Skeletal muscle tissue (tissue), 4 donors: ENCODE measurements around the gene DTYMK. TPM values are rescaled to one million over a fixed set of nuclear protein-coding genes. Genes with fewer than 3 reads are reported as not detected.

Source experiments
- H3K27ac ChIP-seq: one replicate; pipeline ENCODE4 v1.7.0; 2013; ENCODE audit warnings: mild to moderate bottlenecking, low read depth, low read length, inconsistent platforms
- H3K27me3 ChIP-seq, 3 donors: one replicate each; pipeline ENCODE4 v1.7.0; 2013; ENCODE audit warnings: low read length in 3 of 3; ENCODE audit not compliant: control insufficient read depth in 3 of 3, insufficient read depth in 3 of 3
- H3K36me3 ChIP-seq, 3 donors: one replicate each; pipeline ENCODE4 v1.7.0; 2013; ENCODE audit warnings: low read length in 3 of 3; ENCODE audit not compliant: control insufficient read depth in 3 of 3, insufficient read depth in 3 of 3
- H3K4me1 ChIP-seq, 3 donors: one replicate each; pipeline ENCODE4 v1.7.0; 2013; ENCODE audit warnings: low read length in 3 of 3, mild to moderate bottlenecking in 3 of 3; ENCODE audit not compliant: control insufficient read depth in 3 of 3, insufficient read depth in 3 of 3
- H3K4me3 ChIP-seq, 3 donors: one replicate each; pipeline ENCODE4 v1.7.0; 2013; ENCODE audit warnings: low read length in 3 of 3
- H3K9ac ChIP-seq, 3 donors: one replicate each; pipeline ENCODE4 v1.7.0; 2013; ENCODE audit warnings: low read length in 3 of 3, mild to moderate bottlenecking in 3 of 3, moderate library complexity in 2 of 3, low read depth in 1 of 3
- H3K9me3 ChIP-seq, 3 donors: one replicate each; pipeline ENCODE4 v1.7.0; 2013; ENCODE audit warnings: low read length in 3 of 3; ENCODE audit not compliant: control insufficient read depth in 3 of 3
- total RNA-seq: library from RNA; depleted of rRNA; stranded (reverse); fragments of >200 nt; gene quantifications from one replicate; pipeline ENCODE4 v1.2.3, GENCODE V29; 2014
- donor health status: Osteomylitis.

Gene DTYMK
- total RNA-seq, 1 donor from 2014 or later, result 14.1 TPM

DNA sequence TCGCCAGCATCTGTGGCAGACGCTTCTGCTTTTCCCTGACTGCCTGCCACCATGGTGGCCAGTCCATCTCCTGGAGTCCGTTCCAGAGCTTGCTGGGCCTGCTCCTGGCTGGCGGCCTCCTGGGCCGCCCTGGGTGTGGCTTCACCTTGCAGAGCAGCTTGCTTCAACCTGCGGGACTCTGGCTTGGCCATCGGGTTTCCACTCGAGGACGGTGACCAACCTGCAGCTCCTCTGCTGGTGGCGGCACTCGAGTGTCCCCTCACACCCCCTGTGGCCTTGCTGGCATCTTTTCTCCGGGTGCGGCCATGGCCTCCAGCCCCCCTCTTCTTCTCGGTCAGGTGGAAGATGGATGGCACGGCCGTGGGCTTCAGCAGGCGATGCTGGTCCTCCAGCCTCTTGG lies 53.1 kb downstream of the DTYMK start:
- Histone ChIP-seq H3K9ac (no peak overlapping the region), H3K27me3 (no peaks in the 10 kb centered on the region), H3K4me3 (no peak overlapping the region), H3K27ac (no peak overlapping the region), H3K9me3 (no peaks in the 10 kb centered on the region), H3K4me1 (peaks cover 10 to 16% (median 12%) of the 10 kb centered on the region in 3 donors), H3K36me3 (peaks cover 19 to 35% (median 24%) of the 10 kb centered on the region in 3 donors)

DNA sequence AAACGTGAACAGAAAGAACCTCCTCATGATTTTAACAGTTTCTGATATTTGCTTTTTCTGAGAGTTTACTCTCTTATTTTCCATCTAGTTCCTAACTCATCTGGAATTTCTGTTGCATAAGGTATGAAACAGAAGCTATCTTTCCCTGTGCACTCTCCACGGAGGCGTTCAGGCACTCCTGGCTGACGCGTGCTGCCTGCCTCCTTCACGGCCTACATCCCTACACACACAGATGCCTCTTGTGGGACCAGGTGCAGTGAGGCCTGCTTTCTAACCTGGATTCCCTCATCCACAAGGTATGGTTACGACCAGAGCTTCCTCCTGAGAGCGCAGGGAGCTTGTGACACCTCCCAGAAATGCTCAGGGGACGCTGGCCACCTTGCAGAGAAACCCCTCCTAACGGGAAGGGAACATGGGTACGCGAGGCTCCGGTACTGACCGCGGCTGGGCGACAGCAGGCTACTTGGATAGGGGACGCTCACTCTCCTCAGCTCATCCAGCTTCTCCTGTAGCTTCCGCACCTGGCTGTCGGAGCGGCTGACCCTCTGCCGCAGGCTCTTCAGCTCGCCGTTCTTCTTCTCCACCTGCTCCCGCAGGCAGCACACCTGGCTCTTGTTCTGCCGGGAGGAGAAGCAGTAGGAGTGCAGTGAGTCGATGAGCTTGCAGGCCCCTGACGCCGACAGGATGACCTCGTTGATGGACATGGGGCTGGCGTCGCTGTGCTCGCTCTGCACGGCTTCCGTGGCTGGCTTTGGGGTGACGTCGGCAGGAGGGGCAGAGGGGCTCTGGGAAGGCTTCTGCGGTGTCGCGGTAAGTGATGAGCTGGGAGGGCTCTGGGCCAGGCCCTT lies 53.9 kb downstream of the DTYMK start:
- Histone ChIP-seq H3K36me3 (peaks cover 19 to 38% (median 24%) of the 10 kb centered on the region in 3 donors), H3K27ac (no peak overlapping the region), H3K4me1 (peaks cover 5 to 20% (median 7%) of the 10 kb centered on the region in 3 donors), H3K9me3 (no peaks in the 10 kb centered on the region), H3K4me3 (no peak overlapping the region), H3K9ac (no peak overlapping the region), H3K27me3 (no peaks in the 10 kb centered on the region)

DNA sequence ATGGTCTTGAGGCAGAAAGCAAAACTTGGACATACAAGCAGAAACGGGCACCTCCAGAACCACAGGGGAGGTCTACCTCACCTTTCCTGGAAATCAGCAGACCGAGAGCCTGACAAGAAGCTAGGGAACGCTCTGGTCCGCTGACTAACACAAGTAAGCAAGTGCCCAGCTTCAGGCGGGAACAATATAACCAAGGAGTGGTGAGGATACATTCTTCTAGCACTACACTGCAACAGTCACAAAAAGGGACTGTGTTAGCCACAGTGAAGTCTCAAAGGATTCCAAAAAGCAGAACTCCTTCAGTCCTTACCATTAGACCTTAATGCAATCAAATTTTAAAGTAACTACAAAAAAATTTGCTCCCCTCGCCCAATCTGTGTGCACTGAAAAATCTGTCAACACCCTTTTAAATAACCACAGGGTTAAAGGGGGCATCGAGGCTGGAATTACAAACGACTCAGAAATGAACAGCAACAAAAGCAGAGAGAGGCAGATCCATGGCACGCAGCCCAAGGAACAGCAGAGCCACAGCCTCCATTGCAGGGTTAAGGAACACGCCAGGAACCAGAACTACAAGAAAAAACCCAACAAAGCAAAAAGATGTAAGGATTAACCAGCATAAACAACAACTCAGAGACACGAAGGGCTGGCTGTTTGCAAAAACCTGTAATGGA lies 56.7 kb downstream of the DTYMK start:
- Histone ChIP-seq H3K9ac (no peak overlapping the region), H3K36me3 (peaks cover 21 to 38% (median 24%) of the 10 kb centered on the region in 3 donors), H3K4me1 (peaks cover 0 to 11% (median 0%) of the 10 kb centered on the region in 3 donors), H3K4me3 (no peak overlapping the region), H3K9me3 (no peaks in the 10 kb centered on the region), H3K27me3 (no peaks in the 10 kb centered on the region), H3K27ac (no peak overlapping the region)

DNA sequence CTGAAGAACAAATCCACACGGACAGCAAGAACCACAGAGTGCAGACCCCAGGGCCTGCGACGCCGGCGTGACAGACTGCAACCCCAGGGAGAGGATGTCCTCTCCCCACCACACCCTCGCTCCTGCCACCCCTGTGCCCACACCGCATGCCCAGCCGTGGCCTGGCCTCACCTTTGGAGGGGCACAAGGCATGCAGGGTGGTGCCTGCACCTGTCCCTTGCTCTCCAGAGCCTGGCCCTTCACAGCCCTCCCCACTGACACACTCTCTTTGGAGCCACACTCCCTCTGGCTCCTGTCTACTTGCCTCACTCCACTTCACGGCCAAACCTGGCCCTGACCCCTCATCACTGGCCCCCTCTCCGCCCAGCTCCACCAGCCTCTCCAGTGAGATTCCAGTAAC lies 58.9 kb downstream of the DTYMK start:
- Histone ChIP-seq H3K27ac (no peak overlapping the region), H3K4me3 (no peak overlapping the region), H3K9ac (no peak overlapping the region), H3K4me1 (peaks cover 0 to 9% (median 0%) of the 10 kb centered on the region in 3 donors), H3K9me3 (no peaks in the 10 kb centered on the region), H3K27me3 (no peaks in the 10 kb centered on the region), H3K36me3 (peaks cover 7 to 21% (median 9%) of the 10 kb centered on the region in 3 donors)

Other genes with a start within 250 kb of the DTYMK start
- gene STK25, start 178.2 kb downstream of the DTYMK start, total RNA-seq, result 178 TPM
- 25.1 TPM for gene BOK, start 128.1 kb downstream of the DTYMK start, total RNA-seq
- 35.5 TPM for gene THAP4, start 49.7 kb downstream of the DTYMK start, total RNA-seq
- gene ATG4B, start 49.1 kb downstream of the DTYMK start, total RNA-seq, result 29.2 TPM
- gene ING5, start 15.2 kb upstream of the DTYMK start, total RNA-seq, result 16.7 TPM
- gene D2HGDH, start 47.8 kb upstream of the DTYMK start, total RNA-seq, result 5.7 TPM
- not detected for gene GAL3ST2, start 90.0 kb upstream of the DTYMK start, total RNA-seq
- 4.2 TPM for gene NEU4, start 122.4 kb upstream of the DTYMK start, total RNA-seq
- not detected for gene PDCD1, start 172.1 kb upstream of the DTYMK start, total RNA-seq
- gene RTP5, start 182.9 kb upstream of the DTYMK start, total RNA-seq, result not detected